Mononuclear cell (primary cell): Measurements from ENCODE around the gene CLK2. TPM values are rescaled to one million over a fixed set of nuclear protein-coding genes. Genes with fewer than 3 reads are reported as not detected.
A peak's percentile ranks its signal among the peaks of the same experiment; 100 is the strongest.

Experiments
- H3K27me3 ChIP-seq: 2 replicates; pipeline ENCODE4 v1.6.0; 2011; ENCODE audit warnings: low read length, control low read depth; ENCODE audit not compliant: insufficient read depth
- H3K4me1 ChIP-seq: 2 replicates; pipeline ENCODE4 v1.5.1; 2011; ENCODE audit warnings: mild to moderate bottlenecking, low read length, control low read depth; ENCODE audit not compliant: insufficient read depth
- H3K4me3 ChIP-seq: 2 replicates; pipeline ENCODE4 v1.5.1; 2011; ENCODE audit warnings: mild to moderate bottlenecking, low read length, moderate library complexity
- H3K9me3 ChIP-seq: 2 replicates; pipeline ENCODE4 v1.5.1; 2011; ENCODE audit warnings: low read depth, mild to moderate bottlenecking, control low read depth, low read length
- total RNA-seq: library from RNA; depleted of rRNA; stranded (reverse); fragments of >200 nt; gene quantifications from one replicate; pipeline ENCODE4 v1.2.3, GENCODE V29; 2012

CLK2 gene
- total RNA-seq, 1 donor = 18.2 TPM

DNA sequence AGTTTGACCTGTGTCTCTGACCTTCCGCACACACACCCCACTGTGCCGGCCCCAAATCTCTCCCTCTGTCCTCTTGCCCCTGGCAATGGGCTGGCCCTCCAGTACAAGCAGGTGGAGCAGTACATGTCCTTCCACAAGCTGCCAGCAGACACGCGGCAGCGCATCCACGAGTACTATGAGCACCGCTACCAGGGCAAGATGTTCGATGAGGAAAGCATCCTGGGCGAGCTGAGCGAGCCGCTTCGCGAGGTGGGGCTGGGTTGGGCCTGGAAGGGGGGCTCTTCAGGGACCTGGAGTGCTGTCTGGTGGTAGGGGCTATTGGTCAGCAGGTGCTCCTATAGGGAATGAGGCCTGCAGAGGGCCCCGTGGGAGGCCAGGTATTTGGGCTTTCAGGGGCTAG, 11.8 kb upstream of the CLK2 start:
- Histone ChIP-seq H3K4me3 (no peak overlapping the region), H3K27me3 (no peaks in the 10 kb centered on the region), H3K9me3 (no peaks in the 10 kb centered on the region), H3K4me1 (no peaks in the 10 kb centered on the region)

DNA sequence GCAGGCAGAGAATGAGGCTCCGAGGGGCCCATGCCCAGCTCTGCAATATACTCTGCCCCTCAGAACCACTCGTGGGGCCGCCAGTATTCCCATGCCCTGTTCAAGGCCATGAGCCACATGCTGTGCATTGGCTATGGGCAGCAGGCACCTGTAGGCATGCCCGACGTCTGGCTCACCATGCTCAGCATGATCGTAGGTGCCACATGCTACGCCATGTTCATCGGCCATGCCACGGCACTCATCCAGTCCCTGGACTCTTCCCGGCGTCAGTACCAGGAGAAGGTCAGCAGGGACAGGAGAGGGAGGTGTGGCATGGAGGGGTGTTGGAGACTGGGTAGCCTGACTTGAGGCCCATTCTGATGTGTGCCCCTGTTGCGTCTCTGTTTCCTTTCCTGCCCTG, 11.2 kb upstream of the CLK2 start:
- Histone ChIP-seq H3K9me3 (no peaks in the 10 kb centered on the region), H3K27me3 (no peaks in the 10 kb centered on the region), H3K4me1 (no peaks in the 10 kb centered on the region), H3K4me3 (no peak overlapping the region)

DNA sequence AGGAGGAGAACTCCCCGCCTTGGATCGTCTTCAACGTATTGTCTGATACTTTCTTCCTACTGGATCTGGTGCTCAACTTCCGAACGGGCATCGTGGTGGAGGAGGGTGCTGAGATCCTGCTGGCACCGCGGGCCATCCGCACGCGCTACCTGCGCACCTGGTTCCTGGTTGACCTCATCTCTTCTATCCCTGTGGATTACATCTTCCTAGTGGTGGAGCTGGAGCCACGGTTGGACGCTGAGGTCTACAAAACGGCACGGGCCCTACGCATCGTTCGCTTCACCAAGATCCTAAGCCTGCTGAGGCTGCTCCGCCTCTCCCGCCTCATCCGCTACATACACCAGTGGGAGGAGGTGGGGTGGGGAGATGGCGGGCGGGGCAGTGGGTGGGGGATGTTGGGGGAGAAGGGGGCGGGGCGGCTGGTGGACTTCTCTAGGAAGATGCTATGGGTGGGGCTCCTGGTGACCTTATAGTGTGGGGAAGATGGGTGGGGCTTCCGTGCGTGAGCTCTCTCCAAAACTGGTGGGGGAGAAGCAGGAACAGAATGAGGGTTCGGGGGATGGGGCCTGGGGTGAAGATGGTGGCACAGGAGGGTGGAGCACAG, 9.3 kb upstream of the CLK2 start:
- no peaks in the 10 kb centered on the region for H3K9me3 ChIP-seq
- H3K27me3 ChIP-seq = no peaks in the 10 kb centered on the region
- H3K4me1 ChIP-seq = peaks cover 7% of the 10 kb centered on the region
- H3K4me3 ChIP-seq = no peak overlapping the region

DNA sequence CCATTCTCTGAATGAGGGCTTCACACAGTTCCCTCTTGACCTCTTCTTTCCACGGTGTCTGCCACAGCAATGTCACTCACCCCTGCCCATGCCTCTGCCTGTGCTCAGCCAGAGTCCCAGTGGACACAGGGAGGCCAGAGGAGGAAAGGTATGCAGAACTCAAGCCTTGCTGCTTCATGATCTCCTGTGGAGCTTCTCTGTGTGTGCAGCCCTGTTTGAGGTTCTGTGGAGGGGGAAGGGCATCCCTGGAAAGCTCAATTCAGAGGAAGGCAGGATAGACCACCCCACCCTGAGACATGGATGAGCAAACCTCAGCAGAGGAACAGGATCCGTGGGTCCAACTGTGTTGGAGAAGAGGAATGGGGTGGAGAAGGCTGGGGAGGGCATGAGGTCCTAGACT, 6.0 kb upstream of the CLK2 start:
- no peaks in the 10 kb centered on the region for H3K9me3 ChIP-seq
- peaks cover 21% of the 10 kb centered on the region for H3K4me1 ChIP-seq
- no peaks in the 10 kb centered on the region for H3K27me3 ChIP-seq
- H3K4me3 ChIP-seq = no peak overlapping the region

DNA sequence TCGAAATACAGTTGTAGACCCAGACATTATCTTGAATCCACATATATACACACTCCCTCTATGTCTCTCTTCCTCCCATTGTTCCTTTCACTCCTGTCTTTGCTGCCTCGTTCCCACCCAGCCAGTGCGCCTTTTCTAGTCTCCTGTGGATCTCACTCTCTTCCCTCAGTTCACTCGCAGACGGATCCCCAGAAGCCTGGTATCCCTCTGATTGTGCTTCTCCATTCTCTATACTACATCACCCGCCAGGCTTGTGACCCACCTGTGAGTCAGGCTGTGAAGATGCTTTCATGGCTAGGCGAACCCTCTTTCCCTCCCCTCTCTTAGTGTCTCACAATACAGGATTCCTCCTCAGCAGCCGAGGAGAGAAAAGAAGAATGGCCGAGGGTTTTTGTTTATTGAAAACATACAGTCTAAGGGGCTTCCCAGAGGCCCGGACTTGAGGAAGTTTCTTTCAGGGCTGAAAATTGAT, 5.4 kb upstream of the CLK2 start:
- Histone ChIP-seq H3K4me3 (no peak overlapping the region), H3K4me1 (peaks cover 26% of the 10 kb centered on the region)

DNA sequence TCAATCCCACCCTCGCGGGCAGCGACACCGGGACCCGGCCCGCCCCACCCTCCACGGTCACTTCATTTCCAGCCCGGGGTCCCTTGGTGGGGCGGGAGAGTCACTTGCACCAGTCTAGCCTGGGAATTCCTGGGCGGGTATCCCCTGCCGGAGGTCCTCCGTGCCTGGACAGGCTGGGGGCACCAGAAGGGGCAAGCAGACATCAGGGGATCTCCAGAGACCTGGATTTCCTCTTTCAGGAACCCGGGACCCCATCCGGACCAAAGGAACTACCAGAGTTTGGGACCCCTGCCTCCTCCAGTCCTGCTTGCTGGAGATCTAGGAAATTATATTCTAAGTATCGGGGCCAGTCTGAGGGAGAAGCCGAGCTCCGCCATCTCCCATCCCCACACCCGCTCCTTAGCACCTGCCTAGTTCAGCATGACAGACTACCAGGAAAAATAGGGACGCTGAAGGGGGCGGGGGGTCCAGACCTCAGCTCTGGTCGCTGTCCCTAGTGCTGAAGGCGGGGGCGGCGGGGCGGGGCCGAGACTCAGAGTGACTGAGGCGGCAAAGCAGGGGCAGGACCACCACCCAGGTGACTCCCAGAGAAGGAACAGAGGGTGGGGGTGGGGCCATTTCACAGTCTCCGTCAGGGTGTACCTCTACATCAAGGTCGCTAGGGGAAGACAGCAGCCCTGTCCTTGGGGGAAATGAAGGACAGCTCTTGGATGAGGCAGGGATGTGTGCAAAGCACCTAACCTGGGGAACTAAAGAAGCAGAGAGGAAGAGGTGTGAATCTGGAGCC, 4.8 kb upstream of the CLK2 start:
- Histone ChIP-seq H3K4me3 (peak overlapping the region; percentile 41), H3K27me3 (no peaks in the 10 kb centered on the region), H3K4me1 (peaks cover 29% of the 10 kb centered on the region), H3K9me3 (no peaks in the 10 kb centered on the region)

More for the DNA sequence above, 5.4 kb upstream of the CLK2 start:
- no peaks in the 10 kb centered on the region for H3K27me3 ChIP-seq
- no peaks in the 10 kb centered on the region for H3K9me3 ChIP-seq

DNA sequence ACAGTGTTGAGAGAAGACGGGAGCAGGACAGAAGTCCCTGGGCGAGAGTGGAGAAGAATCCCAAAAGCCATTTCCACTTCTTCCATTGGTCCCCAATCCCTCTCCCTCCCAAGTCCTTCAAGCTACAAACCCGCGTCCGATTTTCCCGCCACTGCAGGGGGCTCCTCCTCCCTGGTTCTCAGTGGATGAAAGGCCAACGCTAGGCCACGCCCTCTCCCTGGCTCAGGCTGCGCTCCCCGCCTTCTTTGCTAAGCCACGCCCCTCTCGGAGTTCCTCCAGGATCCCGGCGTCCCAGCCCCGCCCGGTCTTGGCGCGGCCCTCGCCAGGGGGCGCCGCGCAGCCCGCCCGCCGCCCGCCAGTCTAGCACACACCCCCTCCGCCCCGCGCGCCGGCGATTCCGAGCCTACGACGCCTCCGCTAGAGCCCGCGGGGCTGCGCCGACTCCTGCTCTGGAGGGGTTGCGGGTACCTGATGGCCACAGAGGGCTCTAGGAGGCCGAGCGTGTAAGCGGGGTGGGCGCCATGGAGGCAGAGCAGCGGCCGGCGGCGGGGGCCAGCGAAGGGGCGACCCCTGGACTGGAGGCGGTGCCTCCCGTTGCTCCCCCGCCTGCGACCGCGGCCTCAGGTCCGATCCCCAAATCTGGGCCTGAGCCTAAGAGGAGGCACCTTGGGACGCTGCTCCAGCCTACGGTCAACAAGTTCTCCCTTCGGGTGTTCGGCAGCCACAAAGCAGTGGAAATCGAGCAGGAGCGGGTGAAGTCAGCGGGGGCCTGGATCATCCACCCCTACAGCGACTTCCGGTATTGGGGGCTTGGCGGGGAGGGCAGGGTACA, 4.0 kb upstream of the CLK2 start, which contains the start of gene HCN3:
HCN3 (plus strand) TSS at position 394 of the 832 bp plus-strand sequence; CDS start at position 522, 128 bp downstream.
- Histone ChIP-seq H3K9me3 (no peaks in the 10 kb centered on the region), H3K27me3 (no peaks in the 10 kb centered on the region), H3K4me1 (peaks cover 35% of the 10 kb centered on the region), H3K4me3 (peak within 1 kb of the TSS; percentile 41)

DNA sequence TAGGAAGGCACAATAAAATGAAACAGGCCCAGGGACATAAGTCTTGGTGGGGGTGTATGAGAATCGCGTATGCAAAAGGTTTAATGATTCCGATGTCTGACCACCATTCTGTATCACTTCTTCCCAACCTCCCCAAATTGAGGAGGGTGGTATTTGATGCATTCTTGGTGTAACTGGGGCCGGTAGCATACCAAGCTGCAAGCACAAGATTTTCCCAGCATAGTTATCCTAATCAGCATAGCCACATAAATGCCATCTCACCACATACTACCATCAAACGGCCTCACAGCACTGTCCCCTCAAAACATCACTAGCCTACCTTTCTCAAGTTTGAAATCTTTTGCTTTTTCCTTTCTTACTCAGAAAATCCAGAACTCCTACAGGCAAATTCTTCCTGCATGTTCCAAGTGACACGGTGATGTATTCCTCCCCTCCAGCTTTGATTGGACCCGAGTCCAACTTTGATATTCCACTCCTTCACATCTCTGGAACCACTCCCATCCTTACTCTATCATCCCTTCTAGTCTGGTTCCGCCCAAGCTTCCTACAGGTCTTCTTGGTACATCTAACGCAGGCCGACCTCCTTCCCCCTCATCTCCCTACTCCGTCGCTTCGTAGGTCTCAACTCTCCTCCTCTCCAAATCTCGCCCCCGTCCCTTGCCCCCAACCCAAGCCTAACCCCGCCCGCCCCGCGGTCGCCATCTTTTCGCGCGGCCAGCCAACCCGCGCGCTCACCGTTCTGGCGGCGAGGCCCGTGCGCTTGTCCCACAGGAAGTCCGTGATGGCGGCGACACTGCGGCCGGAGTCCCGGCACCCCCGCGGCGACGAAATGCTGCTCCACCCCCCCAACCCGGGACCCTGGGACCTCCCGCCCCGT, 600 bp downstream of the CLK2 start:
- Histone ChIP-seq H3K9me3 (no peaks in the 10 kb centered on the region), H3K4me1 (peaks cover 39% of the 10 kb centered on the region), H3K27me3 (no peaks in the 10 kb centered on the region), H3K4me3 (peak overlapping the region; percentile 66)

DNA sequence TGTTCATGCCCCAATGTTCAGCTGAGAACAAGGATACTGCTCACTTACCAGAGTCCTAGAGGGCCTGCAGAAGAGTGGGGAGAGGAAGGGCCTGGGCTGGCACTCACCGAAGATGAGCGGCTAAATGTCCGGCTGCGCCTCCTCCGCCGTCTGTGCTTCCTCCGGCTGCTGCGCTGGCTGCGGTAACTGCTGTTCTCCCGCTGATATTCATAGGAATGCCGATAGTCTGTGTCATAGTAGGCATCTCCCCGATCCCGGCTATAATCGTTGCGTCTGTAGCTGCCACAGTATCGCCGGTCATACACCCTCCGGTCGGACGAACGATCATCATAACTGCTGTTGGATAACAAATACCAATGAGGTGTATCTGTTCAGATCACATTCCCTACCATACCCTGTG, 3.9 kb downstream of the CLK2 start:
- Histone ChIP-seq H3K4me3 (no peak overlapping the region), H3K9me3 (no peaks in the 10 kb centered on the region), H3K4me1 (peaks cover 25% of the 10 kb centered on the region), H3K27me3 (no peaks in the 10 kb centered on the region)

DNA sequence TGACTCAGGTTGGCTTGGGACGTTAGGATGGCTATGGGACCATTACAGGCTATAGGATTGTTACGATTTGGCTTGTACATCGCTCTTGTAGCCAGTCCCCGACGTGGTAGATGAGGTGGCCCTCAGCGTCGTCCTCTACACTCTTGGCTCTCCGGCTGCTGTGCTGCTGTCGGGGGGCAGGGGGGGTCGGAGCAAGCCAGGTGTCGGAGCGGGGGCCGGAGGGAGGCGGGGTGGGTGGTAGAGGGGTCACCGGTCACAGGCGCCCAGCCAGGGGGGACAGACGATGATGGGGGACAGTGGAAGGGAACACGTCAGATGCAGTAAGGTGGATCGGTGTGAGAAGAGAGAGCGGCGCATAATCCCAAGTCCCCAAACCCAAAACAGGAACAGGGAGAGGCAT, 4.7 kb downstream of the CLK2 start:
- Histone ChIP-seq H3K27me3 (no peaks in the 10 kb centered on the region), H3K9me3 (no peaks in the 10 kb centered on the region), H3K4me3 (no peak overlapping the region), H3K4me1 (peaks cover 18% of the 10 kb centered on the region)

DNA sequence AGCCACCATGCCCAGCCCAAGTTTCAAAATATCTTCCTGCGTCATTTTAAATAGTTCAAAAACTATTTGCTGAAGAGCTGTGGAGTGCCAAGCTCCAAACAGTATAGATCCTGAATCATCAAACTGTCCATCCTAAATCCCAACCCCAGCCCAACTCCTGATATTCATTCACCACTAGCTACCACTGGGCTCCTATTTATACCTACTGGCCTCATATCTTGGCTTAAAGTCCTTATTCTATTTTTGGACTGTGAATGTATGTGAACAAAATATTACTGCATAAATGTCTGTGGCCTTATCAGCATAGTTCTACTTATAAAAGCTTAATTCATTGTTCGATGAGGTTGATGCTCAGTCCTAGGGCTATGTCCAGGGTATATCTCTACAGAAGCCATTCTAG, 5.9 kb downstream of the CLK2 start:
- no peaks in the 10 kb centered on the region for H3K27me3 ChIP-seq
- H3K4me1 ChIP-seq = peaks cover 15% of the 10 kb centered on the region
- no peaks in the 10 kb centered on the region for H3K9me3 ChIP-seq
- no peak overlapping the region for H3K4me3 ChIP-seq

DNA sequence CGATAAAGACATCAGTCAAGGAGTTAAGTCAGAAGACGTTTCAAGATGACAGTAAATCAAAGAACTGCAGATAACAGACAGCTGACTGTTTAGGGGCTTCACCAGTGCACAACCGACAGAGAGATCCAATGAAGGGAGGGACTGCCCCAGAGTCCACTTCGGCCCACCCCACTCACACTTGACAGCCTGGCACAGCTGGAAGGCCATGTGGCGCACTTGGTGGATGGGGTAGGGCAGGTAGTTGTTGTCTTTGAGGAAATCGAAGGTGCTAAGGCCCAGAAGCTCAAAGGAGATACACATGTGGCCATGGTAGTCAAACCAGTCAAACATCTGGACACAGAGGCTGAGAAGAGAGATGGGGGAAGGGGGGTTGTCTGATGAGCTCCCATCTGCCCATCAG, 6.8 kb downstream of the CLK2 start:
- no peaks in the 10 kb centered on the region for H3K9me3 ChIP-seq
- H3K4me1 ChIP-seq = peaks cover 12% of the 10 kb centered on the region
- H3K27me3 ChIP-seq = no peaks in the 10 kb centered on the region
- no peak overlapping the region for H3K4me3 ChIP-seq

DNA sequence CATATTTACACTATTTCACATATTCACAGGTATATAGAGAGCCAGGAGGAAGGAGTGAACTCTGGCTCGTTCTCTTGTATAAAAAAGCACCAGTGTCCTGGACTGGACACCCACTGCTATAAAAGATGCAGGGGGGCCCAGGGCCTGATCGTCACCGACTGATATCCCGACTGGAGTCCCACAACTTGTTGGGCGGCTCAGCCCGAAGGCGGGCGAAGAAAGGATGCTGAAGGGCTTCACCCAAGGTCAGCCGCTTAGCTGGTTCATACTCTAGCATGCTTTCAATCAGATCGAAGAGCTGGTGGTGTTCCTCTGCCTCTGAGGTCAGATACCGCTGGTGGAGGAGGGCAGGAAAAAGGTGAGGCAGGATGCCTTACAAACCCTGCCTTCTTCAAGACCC, 10.2 kb downstream of the CLK2 start:
- peaks cover 26% of the 10 kb centered on the region for H3K4me1 ChIP-seq
- no peaks in the 10 kb centered on the region for H3K9me3 ChIP-seq
- H3K4me3 ChIP-seq = no peak overlapping the region
- no peaks in the 10 kb centered on the region for H3K27me3 ChIP-seq

DNA sequence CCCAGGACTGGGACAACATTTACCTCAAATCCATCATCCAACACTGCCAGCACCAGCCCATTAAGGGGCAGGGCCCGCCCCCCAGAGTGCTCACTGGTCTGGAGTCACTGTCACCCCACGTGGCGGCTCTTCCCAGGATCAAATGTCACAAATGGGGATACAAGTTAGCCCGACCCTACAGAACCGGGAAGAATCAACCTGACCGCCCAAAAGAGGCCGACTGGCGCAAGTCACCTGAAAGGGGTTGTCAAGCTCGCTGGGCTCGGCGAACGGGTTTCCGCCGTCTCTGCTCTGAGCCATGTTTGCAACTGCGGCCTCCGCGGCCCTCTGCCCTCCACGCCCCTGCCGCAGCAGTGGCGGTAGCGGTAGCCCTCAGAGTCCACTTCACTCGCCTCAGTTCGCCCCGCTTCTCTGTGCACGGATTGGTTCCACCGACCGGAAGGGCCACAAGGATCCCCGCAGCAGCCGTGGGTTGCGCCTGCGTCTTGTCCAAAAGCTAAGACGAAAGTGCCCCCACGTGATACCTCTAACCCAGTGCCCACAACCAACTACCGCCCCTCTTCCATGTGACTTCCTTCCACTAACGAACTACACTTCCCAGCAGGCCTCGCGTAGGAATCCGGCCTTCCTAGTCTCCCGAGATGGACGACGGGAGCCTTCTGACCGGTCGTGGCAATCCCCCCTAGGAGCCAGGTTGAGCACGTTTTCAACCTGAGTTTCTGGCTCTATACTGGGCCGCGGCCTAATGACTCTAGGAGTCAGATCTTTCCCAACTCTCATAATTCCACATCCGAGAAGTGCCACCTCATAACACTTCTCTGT, 11.2 kb downstream of the CLK2 start, which contains the start of gene SCAMP3:
SCAMP3 (minus strand) TSS at position 509 of the 822 bp plus-strand sequence; CDS start at position 300, 209 bp downstream.
- Histone ChIP-seq H3K9me3 (no peaks in the 10 kb centered on the region), H3K27me3 (no peaks in the 10 kb centered on the region), H3K4me1 (peaks cover 26% of the 10 kb centered on the region), H3K4me3 (peak within 1 kb of the TSS; percentile 96)
